HG03354 (cell line): ENCODE results near the gene UNK.

Experiments used
- ATAC-seq: cut with Tn5 transposase; IDR thresholded peaks from one replicate; pipeline ENCODE4 v1.9.1; 2021; ENCODE audit warnings: mild to moderate bottlenecking; ENCODE audit not compliant: unreplicated experiment, poor library complexity, severe bottlenecking

UNK gene

GRCh38 chr17:75784473-75785015 lies at the start of gene UNK:
TSS of gene UNK (plus strand) at chr17:75784806. CDS start at chr17:75784881, 75 bp downstream.
- peak; percentile 68 for ATAC-seq

GRCh38 chr17:75736173-75736835 lies 48.3 kb upstream of the UNK start:
- no peak for ATAC-seq

GRCh38 chr17:75737133-75737962 lies 47.3 kb upstream of the UNK start:
- ATAC-seq = no peak

- no peak for ATAC-seq
Observed at GRCh38 chr17:75738218-75738802, 46.3 kb upstream of the UNK start.

GRCh38 chr17:75739174-75739573 lies 45.4 kb upstream of the UNK start:
- ATAC-seq = no peak

GRCh38 chr17:75739801-75740200 lies 44.8 kb upstream of the UNK start:
- ATAC-seq = no peak

GRCh38 chr17:75740215-75740614 lies 44.4 kb upstream of the UNK start:
- no peak for ATAC-seq

GRCh38 chr17:75740631-75741077 lies 44.0 kb upstream of the UNK start:
- ATAC-seq = no peak

- ATAC-seq = no peak
Observed at GRCh38 chr17:75742337-75742736, 42.3 kb upstream of the UNK start.

- no peak for ATAC-seq
Observed at GRCh38 chr17:75743625-75744206, 40.9 kb upstream of the UNK start.

GRCh38 chr17:75748706-75749105 lies 35.9 kb upstream of the UNK start:
- no peak for ATAC-seq

GRCh38 chr17:75749545-75750389 lies 34.8 kb upstream of the UNK start:
- ATAC-seq = peak; percentile 61

- ATAC-seq = no peak
Observed at GRCh38 chr17:75750661-75751423, 33.8 kb upstream of the UNK start.

GRCh38 chr17:75751676-75752404 lies 32.8 kb upstream of the UNK start:
- ATAC-seq = no peak

- ATAC-seq = no peak
Observed at GRCh38 chr17:75752405-75752709, 32.2 kb upstream of the UNK start.

- ATAC-seq = no peak
Observed at GRCh38 chr17:75752802-75753513, 31.6 kb upstream of the UNK start.

GRCh38 chr17:75753514-75754377 lies 30.9 kb upstream of the UNK start:
- ATAC-seq = peak; percentile 64
